Stimulated activated memory B cell treated with anti-CD40 and anti-IgM and Interleukin-4, amounts not matched to agents 10 μg/mL and 1 μg/mL and 100 μg/mL, for 72 hours (primary cell): ENCODE measurements around the gene PARM1.

Source experiments
- ATAC-seq: fragments of 150-1000 bp; cut with Tn5 transposase; 2 replicates; pipeline ENCODE4 v1.10.0; 2021
- H3K27ac Mint-ChIP-seq: one replicate; pipeline ENCODE4 v1.8.0; 2022; ENCODE audit warnings: mild to moderate bottlenecking, mixed read lengths
- H3K27me3 Mint-ChIP-seq: one replicate; pipeline ENCODE4 v1.8.0; 2022; ENCODE audit warnings: mixed read lengths
- H3K36me3 Mint-ChIP-seq: one replicate; pipeline ENCODE4 v1.8.0; 2022; ENCODE audit warnings: mixed read lengths
- H3K4me1 Mint-ChIP-seq: one replicate; pipeline ENCODE4 v1.8.0; 2022; ENCODE audit warnings: mixed read lengths
- H3K4me3 Mint-ChIP-seq: one replicate; pipeline ENCODE4 v1.8.0; 2022; ENCODE audit warnings: mild to moderate bottlenecking, moderate library complexity, mixed read lengths
- H3K9me3 Mint-ChIP-seq: one replicate; pipeline ENCODE4 v1.8.0; 2022; ENCODE audit warnings: mixed read lengths

PARM1 gene

DNA sequence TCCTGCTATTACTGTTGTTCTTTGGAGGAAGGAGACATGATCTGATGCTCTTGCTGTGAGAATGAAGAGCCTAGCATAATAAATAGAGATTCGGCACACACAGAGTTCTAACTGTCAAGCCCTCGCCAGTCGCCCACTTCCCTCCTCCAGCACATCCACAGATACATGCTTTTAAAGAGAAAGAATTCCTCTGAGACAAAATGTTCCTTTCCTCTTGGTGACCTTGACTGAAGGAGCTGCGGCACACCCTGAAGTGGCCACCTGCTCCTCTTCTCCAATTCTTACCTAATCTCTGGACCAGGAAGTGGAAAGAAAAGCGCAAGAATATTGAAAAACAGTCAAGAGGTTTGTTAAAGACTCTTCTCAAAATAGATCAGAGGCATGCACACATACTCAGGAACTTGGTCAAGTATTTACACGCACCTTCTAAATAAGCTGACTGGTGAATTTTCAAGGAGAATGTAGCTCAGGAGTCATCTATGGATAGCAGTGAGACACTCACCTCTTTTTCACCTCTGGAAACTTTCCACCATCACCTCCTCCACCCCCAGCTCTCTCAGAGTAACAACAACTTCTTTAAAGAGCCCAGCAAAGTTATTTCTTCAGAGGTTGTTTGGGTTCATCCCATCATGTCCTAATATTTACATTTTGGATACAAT lies 95.4 kb downstream of the PARM1 start:
- H3K27ac Mint-ChIP-seq = no peak overlapping the region
- H3K4me1 Mint-ChIP-seq = peaks cover 12% of the 10 kb centered on the region
- ATAC-seq = no peak
- no peak overlapping the region for H3K4me3 Mint-ChIP-seq
- H3K36me3 Mint-ChIP-seq = peaks cover 20% of the 10 kb centered on the region
- H3K9me3 Mint-ChIP-seq = peaks cover 2% of the 10 kb centered on the region
- no peaks in the 10 kb centered on the region for H3K27me3 Mint-ChIP-seq

- Mint-ChIP-seq H3K36me3 (peaks cover 27% of the 10 kb centered on the region), H3K9me3 (peaks cover 2% of the 10 kb centered on the region), H3K27me3 (no peaks in the 10 kb centered on the region), H3K4me1 (peaks cover 17% of the 10 kb centered on the region), H3K4me3 (no peak overlapping the region), H3K27ac (no peak overlapping the region)
- ATAC-seq = no peak
Measured at GRCh38 chr4:75030028-75030427, 97.1 kb downstream of the PARM1 start.

DNA sequence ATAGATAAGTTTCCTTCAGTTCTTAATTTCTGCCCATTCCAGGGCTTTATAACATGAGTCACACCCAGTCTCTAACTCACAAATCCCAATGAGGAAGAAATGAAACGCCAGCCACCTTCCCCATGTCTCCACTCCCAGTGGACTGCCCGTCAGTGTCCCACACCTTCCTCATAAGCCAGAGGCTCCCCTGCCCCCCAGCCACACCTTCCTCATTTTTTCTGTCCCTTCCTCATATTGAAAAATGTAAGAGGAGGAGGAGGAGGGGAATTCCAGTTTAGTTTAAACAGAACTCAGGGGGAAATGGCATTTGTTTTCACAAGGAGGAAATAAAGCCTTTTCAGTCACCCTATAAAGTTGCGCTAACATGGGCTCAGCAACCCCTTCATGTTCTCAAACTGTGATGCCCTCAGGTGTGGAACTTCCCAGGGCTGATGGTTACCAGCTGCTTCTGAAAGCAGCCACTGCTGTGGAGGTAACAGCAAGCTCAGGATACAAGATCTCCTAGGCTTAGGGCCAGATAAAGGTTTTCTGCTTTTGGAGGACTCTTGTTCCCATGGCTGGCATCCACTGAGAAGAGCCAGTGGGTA lies 97.8 kb downstream of the PARM1 start:
- peak overlapping the region; percentile 59 for H3K27ac Mint-ChIP-seq
- peak overlapping the region; percentile 9 for H3K4me3 Mint-ChIP-seq
- H3K9me3 Mint-ChIP-seq = peaks cover 2% of the 10 kb centered on the region
- ATAC-seq = peak; percentile 70
- H3K36me3 Mint-ChIP-seq = peaks cover 24% of the 10 kb centered on the region
- H3K27me3 Mint-ChIP-seq = no peaks in the 10 kb centered on the region
- H3K4me1 Mint-ChIP-seq = peaks cover 24% of the 10 kb centered on the region

- ATAC-seq = no peak
- H3K36me3 Mint-ChIP-seq = peaks cover 24% of the 10 kb centered on the region
Measured at GRCh38 chr4:75031775-75032174, 98.9 kb downstream of the PARM1 start.

GRCh38 chr4:75034523-75034922 lies 101.6 kb downstream of the PARM1 start:
- Mint-ChIP-seq H3K4me3 (no peak overlapping the region), H3K27ac (no peak overlapping the region), H3K27me3 (no peaks in the 10 kb centered on the region), H3K36me3 (peaks cover 18% of the 10 kb centered on the region), H3K9me3 (no peaks in the 10 kb centered on the region), H3K4me1 (peaks cover 39% of the 10 kb centered on the region)
- ATAC-seq = no peak

More at GRCh38 chr4:75031775-75032174, 98.9 kb downstream of the PARM1 start:
- Mint-ChIP-seq H3K27ac (no peak overlapping the region), H3K4me1 (peaks cover 31% of the 10 kb centered on the region), H3K27me3 (no peaks in the 10 kb centered on the region), H3K9me3 (peaks cover 2% of the 10 kb centered on the region), H3K4me3 (no peak overlapping the region)

DNA sequence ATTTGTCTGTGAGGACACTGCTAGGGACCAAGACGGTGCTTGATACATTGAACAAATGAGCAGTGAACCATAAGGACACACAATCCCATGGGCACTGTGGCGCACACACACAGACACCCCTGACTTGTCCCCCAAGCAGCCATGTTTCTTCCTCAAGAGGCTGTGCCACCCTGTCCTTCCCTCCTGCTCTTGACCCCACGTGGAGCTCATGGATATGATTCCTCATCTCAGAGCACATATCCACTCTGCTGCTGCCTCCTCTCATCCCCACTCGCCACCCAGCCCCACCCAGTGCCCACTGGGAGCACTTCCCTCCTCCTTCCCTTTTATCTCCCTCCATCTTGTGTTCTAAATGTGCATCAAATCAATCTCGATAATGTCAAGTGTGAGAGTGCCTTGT lies 102.4 kb downstream of the PARM1 start:
- H3K4me1 Mint-ChIP-seq = peaks cover 38% of the 10 kb centered on the region
- no peaks in the 10 kb centered on the region for H3K9me3 Mint-ChIP-seq
- ATAC-seq = no peak
- no peak overlapping the region for H3K4me3 Mint-ChIP-seq
- no peak overlapping the region for H3K27ac Mint-ChIP-seq
- no peaks in the 10 kb centered on the region for H3K27me3 Mint-ChIP-seq
- H3K36me3 Mint-ChIP-seq = peaks cover 18% of the 10 kb centered on the region

- no peaks in the 10 kb centered on the region for H3K27me3 Mint-ChIP-seq
- no peak overlapping the region for H3K27ac Mint-ChIP-seq
- peaks cover 29% of the 10 kb centered on the region for H3K4me1 Mint-ChIP-seq
- ATAC-seq = peak; percentile 61
- H3K36me3 Mint-ChIP-seq = peaks cover 18% of the 10 kb centered on the region
- no peak overlapping the region for H3K4me3 Mint-ChIP-seq
- H3K9me3 Mint-ChIP-seq = no peaks in the 10 kb centered on the region
Measured at GRCh38 chr4:75036046-75036830, 103.3 kb downstream of the PARM1 start.

GRCh38 chr4:75037252-75037651 lies 104.3 kb downstream of the PARM1 start:
- ATAC-seq = no peak
- H3K27me3 Mint-ChIP-seq = no peaks in the 10 kb centered on the region
- no peak overlapping the region for H3K27ac Mint-ChIP-seq
- peaks cover 27% of the 10 kb centered on the region for H3K4me1 Mint-ChIP-seq
- no peak overlapping the region for H3K4me3 Mint-ChIP-seq
- H3K9me3 Mint-ChIP-seq = no peaks in the 10 kb centered on the region
- H3K36me3 Mint-ChIP-seq = peaks cover 18% of the 10 kb centered on the region

DNA sequence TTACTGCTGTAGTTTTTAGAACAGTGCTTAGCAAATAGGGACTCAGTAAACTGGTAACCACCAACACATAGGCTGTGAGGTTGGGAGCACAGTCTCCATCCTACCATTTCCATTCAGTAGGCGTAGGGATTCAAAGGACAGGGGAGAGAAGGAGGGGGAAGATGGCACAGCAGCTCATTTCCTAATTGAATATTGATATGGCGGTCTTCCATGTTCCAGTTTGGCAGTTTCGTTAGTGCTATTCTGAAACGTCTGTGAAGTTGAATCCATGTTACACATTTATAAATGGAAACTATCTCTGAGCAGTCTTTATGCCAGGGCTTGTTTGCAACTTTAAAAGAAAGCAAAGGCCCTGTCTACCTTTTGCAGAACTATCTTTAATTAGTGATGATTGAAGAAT lies 105.5 kb downstream of the PARM1 start:
- Mint-ChIP-seq H3K36me3 (peaks cover 18% of the 10 kb centered on the region), H3K27ac (no peak overlapping the region), H3K4me1 (peaks cover 27% of the 10 kb centered on the region), H3K9me3 (no peaks in the 10 kb centered on the region), H3K4me3 (no peak overlapping the region), H3K27me3 (no peaks in the 10 kb centered on the region)
- no peak for ATAC-seq

DNA sequence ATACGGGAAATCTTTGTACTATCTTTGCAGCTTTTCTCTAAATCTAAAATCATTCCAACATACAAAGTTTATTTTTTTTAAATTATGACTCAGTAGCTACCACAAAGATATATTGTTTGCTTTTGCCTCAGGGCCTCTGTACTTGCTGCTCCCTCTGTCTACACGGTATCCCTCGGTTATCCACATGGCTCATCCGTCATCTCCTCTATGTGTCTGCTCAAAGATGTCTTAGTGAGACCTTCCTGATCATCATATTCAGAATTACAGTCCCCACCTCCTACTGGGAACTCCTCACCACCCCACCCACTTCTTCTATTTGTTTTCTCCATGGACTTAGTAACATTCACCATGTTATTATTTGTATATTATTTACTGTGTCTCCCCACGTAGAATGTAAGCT lies 107.8 kb downstream of the PARM1 start:
- no peak overlapping the region for H3K4me3 Mint-ChIP-seq
- H3K4me1 Mint-ChIP-seq = peaks cover 15% of the 10 kb centered on the region
- no peak overlapping the region for H3K27ac Mint-ChIP-seq
- H3K36me3 Mint-ChIP-seq = peaks cover 5% of the 10 kb centered on the region
- ATAC-seq = no peak
- H3K27me3 Mint-ChIP-seq = no peaks in the 10 kb centered on the region
- H3K9me3 Mint-ChIP-seq = peaks cover 3% of the 10 kb centered on the region

DNA sequence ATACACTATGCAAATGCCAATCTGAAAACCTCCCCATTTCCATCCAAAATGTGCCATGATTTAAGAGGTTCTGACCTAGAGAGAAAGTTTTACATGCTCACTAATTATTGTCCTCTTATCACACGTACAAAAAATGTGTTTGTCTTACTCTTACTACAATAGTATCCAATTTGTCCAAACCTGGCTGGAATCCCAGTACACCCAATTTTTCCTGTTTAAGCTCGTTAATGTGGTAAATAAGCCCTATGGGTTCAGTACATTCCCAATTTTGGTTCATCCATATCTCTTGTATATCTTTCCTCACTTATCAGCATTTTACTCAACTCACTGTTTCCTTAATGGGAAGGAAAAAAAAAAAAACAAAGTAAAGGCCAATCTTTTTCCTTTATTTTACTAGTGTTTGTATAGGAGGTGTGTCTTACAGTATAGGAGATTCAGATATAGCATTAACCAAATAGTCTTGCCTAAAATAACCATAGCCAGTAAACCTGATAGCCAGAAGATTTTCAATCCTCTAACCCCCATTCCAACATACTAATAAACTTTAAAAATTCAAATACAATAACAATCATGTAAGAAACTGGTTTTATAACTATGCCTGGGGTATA lies 109.8 kb downstream of the PARM1 start:
- Mint-ChIP-seq H3K4me3 (no peak overlapping the region), H3K27ac (no peak overlapping the region), H3K4me1 (peaks cover 15% of the 10 kb centered on the region), H3K36me3 (peaks cover 5% of the 10 kb centered on the region), H3K9me3 (peaks cover 3% of the 10 kb centered on the region), H3K27me3 (no peaks in the 10 kb centered on the region)
- ATAC-seq = no peak

- no peak overlapping the region for H3K4me3 Mint-ChIP-seq
- H3K36me3 Mint-ChIP-seq = no peaks in the 10 kb centered on the region
- H3K27ac Mint-ChIP-seq = peak overlapping the region; percentile 33
- peaks cover 3% of the 10 kb centered on the region for H3K9me3 Mint-ChIP-seq
- H3K27me3 Mint-ChIP-seq = no peaks in the 10 kb centered on the region
- ATAC-seq = no peak
- peaks cover 15% of the 10 kb centered on the region for H3K4me1 Mint-ChIP-seq
Measured at GRCh38 chr4:75046226-75046625, 113.3 kb downstream of the PARM1 start.

- H3K4me3 Mint-ChIP-seq = no peak overlapping the region
- H3K27me3 Mint-ChIP-seq = no peaks in the 10 kb centered on the region
- H3K4me1 Mint-ChIP-seq = peaks cover 15% of the 10 kb centered on the region
- H3K9me3 Mint-ChIP-seq = peaks cover 3% of the 10 kb centered on the region
- H3K27ac Mint-ChIP-seq = peak overlapping the region; percentile 33
- peak; percentile 12 for ATAC-seq
- H3K36me3 Mint-ChIP-seq = no peaks in the 10 kb centered on the region
Measured at GRCh38 chr4:75046641-75047040, 113.7 kb downstream of the PARM1 start.

DNA sequence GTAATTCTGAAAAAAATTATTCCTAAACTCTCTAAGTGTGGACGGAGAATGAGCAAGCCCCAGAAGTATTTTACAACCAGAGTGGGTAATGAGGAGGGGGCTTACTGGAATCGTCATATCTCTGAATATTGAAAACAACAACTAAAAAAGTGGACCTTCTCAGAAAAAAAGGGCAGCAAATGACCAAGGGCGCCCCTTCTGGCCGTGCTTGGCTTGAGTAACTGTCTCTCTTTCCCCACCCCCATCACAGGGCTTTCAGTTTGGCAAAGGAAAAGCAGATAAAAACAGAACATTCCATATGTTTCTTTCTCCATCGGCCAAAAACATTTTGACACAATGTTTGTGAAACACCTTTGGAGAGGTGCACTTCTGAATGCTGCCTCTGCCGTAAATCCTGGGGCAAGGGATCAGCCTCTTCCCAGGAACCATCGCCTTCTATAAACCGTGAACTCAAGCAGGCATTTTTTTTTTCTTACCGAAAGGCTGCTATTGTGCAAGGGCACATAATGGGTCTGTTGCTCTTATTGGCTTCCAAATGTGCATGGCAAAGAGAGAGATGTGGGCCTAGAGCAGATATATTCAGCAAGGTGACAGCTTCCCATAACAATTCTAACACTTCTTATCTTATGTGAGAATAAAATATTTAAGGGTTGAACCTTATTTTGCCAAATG lies 115.4 kb downstream of the PARM1 start:
- Mint-ChIP-seq H3K9me3 (peaks cover 3% of the 10 kb centered on the region), H3K36me3 (no peaks in the 10 kb centered on the region), H3K4me3 (no peak overlapping the region), H3K27ac (no peak overlapping the region), H3K4me1 (peaks cover 15% of the 10 kb centered on the region), H3K27me3 (no peaks in the 10 kb centered on the region)
- ATAC-seq = no peak

- H3K36me3 Mint-ChIP-seq = no peaks in the 10 kb centered on the region
- no peaks in the 10 kb centered on the region for H3K27me3 Mint-ChIP-seq
- H3K27ac Mint-ChIP-seq = no peak overlapping the region
- ATAC-seq = no peak
- no peaks in the 10 kb centered on the region for H3K9me3 Mint-ChIP-seq
- peaks cover 8% of the 10 kb centered on the region for H3K4me1 Mint-ChIP-seq
- no peak overlapping the region for H3K4me3 Mint-ChIP-seq
Measured at GRCh38 chr4:75051431-75051830, 118.5 kb downstream of the PARM1 start.
